Amniotic stem cell (primary cell): Measurements from ENCODE around the gene EXOSC2.

Source experiments
- DNase-seq: peaks from one replicate; lab custom pipeline; 2025; lab: John Stamatoyannopoulos, UW

EXOSC2 gene, protein sequence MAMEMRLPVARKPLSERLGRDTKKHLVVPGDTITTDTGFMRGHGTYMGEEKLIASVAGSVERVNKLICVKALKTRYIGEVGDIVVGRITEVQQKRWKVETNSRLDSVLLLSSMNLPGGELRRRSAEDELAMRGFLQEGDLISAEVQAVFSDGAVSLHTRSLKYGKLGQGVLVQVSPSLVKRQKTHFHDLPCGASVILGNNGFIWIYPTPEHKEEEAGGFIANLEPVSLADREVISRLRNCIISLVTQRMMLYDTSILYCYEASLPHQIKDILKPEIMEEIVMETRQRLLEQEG

DNA sequence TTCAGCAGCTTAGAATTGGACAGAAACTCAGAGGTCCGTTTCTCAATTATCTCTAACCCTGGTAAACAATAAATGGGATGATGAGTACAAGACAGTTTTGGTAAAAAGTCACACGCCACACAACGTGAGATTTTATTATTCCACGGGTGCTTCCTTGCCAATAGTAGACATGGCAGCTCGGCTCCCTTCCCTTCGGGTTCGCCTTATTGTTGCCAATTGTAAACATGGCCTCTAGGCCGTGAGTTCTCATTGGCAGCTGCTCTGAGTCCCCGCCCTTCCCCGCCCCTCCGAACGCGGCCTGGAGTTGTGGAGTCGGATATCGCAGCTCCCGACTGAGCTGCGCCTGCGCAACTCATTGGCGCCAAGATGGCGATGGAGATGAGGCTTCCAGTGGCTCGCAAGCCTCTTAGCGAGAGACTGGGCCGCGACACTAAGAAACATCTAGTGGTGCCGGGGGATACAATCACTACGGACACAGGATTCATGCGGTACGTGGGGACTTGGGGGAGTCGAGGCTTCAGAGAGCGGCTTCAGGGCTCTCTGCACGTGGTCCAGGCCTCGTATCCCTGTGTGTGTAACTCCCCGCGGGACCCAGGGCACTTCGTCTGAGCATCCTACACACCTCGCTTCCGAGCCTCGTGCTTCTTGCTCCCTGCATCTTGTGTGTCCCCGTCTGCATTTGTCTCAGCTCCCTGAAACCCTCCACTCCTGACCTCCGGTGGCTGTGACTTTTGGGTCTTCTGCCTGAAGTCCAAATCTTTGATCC lies at the start of gene EXOSC2:
Gene EXOSC2 (plus strand): TSS at position 355 of the 766 bp plus-strand sequence. CDS start 12 bp downstream, at position 367.
- DNase-seq = peak; percentile 91

DNA sequence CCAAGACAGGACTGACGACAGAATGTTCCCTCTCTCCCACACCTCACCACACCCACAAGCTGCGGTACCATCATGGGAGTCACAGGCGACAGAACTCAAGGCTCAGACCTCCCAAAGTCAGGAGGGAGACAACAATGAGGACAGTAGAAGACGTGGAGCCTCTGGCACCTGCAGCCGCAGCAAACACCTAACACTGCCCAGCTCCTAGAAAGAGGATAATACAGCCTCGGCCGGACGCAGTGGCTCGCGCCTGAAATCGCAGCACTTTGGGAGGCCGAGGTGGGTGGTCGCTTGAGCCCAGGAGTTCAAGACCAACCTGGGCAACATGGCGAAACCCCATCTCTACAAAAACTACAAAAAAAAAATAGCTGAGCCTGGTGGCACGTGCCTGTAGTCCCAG lies 42.4 kb upstream of the EXOSC2 start:
- DNase-seq = no peak

DNA sequence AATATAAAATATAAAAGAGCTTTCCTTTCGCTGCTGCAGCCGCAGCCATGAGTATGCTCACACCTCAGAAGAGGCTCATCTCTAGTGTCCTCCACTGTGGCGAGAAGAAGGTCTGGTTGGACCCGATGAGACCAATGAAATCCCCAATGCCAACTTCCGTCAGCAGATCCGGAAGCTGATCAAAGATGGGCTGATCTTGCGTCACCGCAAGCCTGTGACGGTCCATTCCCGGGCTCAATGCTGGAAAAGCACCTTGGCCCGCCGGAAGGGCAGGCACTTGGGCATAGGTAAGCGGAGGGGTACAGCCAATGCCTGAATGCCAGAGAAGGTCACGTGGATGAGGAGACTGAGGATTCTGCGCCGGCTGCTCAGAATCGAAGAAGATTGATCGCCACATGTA lies 41.8 kb upstream of the EXOSC2 start:
- no peak for DNase-seq

DNA sequence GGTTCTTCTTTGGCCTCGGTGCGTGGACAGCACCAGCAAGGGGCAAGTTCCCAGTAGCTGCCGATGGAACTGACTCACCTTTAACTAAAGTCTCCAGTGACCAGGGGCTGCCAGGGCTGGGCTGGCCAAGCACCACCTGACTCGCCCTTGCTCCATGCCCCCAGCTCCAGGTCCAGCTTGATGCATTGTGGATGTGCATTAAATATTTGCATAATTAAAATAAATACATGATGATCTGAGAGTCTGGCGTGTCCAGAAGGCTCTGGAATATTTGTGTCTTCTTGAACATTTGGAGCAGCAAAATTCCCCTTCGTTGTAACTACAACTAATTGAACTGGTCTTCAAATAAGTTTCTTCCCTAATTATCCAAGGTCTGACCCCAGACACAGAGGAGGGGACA lies 38.7 kb upstream of the EXOSC2 start:
- DNase-seq = no peak

DNA sequence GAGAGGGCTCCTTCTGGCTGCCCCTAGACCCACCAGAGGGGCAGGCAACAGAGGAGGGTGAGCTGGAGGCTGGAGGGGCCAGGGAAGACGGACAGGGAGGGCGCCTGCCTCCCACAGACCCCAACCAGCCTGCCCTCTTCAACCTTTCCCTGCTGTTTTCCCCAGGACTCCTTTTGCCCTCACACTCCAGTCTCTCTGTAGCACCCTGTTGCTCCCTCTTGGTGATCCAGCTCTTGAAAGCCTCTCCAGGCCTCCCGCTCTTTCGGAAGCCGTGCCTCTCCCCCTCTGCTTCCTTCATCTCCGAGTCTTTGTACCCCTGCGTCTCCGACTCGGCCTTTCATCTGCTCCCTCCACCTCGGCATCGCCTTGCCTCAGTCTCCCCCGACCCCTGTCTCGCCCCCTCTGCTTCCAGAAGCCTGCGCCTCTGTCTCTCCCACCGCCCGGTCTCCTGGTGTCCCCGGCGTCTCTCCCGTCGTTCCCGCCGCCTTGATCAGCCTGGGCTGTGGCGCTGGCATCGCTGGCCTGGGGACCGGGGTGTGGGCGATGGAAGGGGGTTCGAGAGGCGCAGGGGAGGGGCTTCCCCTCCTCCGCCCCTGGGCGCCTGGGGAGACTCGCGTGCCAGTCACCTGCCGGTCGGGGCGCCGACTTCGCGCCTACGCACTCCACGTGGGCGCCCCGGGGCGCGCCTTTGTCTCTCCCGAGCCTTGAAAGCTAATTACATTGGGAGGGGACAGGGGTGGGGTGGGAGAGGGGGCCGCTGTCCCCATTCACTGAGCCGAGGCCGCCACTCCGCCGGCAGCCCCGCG lies 34.5 kb upstream of the EXOSC2 start:
- DNase-seq = no peak

DNA sequence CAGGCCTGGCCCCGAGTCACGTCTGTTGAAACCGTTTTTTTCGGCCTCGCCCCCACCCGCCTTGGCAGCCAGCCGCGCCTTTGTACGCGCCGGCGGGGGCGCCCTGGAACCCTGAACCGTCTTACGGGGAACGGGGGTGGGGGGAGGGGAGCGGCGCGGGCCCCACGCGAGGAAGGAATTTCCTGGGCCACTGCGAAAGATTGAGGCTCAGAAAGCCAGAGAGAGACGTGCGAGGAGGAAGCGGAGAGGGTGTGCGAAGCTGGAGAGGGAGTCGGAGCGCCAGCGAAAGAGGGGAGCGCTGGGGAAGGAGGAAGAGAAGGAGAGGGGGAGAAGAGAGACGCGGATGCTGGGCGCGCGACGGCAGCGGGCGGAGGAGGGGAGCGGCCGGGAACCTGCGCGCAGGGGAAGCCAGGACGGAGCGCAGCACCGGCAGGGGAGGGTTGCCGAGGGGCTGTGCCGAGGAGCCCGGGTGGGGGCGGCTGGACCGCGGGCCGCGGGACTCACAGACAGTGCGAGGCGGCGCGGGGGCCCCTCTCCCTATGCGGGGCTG lies 33.8 kb upstream of the EXOSC2 start:
- DNase-seq = no peak

DNA sequence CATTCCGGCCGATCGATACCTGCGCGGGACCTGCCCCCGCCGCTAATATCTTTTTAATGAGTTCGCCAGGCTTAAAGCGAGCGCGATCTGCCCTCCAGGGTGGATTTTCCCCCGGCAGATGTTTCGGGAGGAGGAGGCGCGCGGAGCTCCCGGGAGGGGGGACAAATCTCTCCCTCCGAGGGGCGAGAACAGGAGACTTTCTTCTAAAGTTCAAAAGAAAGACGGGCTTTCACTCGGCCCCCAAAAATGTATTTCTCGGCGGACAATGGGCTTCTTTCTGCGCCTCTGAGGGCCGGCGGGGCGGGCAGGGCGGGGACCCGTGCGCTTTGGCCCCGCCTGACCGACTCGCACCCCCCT lies 33.3 kb upstream of the EXOSC2 start:
- no peak for DNase-seq

DNA sequence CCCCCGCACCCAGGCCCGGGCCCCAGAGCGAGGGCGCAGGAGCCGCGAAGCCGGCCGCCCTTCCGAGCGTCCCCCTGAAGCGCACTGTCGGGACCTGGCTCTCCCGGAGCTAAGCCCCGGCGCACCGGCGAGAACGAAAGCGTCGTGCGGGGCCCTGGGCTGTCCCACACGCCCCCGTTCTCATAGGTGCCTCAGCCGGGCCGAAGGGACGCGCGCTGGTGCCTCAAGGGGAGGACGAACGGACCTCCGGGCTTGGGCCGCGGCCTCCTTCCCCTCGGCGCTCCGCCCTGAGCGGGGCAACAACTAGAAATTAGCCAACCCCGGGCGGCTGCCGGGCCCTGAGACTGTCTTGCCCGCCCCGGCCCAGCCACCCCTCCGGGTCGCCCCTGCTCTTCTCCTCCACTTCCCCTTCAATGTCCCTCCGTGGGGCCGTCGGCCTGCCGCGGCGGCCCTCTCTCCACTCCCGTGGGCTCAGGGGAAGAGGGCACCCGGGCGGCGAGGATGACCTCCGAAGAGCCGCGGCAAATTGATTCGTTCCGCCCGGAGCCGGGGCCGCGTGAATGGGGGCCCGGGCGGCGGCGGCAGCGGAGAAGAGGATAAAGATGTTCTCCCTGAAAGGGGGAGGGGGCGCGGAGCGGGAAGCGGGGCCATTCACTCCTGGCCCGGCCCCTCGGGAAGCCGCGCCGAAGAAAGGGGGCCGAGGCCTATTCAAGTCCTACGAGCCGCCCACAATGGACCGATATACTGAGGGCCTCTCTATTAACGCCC lies 32.7 kb upstream of the EXOSC2 start:
- no peak for DNase-seq

DNA sequence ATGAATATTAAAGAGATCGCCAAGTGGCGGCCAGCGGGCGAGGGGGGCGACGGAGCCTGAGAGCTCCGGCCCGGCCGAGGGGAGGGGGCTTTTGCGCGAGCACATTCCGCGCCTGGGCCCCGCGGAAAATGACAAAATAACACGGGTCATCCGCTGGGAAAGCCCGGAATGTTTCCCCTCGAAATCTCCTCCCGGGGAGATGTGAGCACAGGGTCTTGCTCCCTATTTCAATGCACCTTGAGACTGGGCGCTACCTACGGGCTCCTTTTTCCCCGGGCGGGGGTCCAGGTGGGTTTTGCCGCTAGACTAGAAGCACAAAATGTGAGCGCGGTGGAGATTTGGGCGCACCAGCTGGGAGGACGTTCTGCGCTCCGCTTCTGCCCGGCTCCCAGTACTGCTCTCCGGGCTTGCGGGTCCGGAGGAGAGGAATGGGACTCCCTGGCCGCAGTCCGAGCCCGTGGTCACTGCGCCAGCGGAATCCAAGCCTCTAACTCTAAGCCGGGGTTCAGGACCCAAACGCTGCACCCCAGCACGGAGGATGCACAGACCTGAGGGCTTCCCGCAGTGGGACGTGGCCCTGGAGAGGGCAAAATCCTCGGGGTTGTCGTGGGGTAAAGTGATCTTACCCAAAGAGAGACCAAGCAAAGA lies 32.0 kb upstream of the EXOSC2 start:
- DNase-seq = no peak

DNA sequence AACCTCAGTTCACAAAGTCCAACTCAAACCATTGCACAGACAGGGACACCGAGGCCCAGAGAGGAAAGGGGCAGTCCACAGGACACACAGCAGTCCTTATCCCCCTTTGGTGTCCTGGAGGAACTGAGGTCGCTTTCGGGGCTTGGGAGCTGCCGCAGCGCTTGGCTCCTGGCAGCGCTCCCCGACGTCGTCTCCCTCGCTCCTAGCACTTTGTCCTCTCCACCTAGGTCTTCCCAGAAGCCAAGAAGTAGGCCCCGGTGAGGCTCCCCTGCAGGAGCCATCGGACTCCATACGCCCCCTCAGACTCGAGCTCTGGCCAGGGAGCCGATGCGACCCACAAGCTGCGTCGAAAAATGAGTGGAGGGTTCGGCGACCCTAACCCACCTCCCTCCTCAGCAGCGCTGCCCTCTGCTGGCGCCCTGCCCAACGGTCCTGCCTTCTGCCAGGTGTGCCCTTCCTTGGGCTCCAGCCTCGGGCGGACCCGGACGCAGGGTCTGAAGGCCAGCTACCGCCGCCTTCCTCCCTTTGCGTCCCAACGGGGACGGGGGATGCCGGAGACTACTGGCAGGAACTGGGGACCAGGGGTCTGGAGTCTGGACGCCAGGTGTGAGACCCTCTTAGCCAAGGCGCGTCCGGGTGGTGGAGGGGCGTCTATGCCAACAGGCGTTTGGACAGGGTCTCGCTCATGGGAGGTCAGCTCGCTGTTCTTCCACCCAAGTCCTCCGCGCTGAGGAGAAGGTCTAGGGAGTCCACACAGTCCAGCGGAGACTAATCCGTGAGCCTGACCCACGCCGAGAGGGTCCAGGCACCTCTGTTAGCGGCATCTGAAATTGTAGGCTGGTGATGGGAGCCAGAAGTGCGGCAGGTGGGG lies 31.2 kb upstream of the EXOSC2 start:
- no peak for DNase-seq

DNA sequence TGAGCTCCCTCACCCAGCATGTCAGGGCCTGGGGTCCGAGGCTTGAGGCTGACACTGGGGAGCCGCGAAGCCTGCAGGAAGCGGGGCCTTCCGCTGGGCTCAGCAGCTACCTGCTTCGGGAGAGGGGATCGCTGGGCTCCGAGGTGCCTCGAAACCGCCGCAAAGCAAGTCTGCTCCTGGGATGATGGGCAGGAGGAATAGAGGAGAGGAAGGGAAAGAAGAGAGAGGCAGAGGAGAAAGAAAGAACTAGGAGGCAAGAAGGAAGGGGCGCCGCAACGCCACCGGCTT lies 30.7 kb upstream of the EXOSC2 start:
- no peak for DNase-seq

DNA sequence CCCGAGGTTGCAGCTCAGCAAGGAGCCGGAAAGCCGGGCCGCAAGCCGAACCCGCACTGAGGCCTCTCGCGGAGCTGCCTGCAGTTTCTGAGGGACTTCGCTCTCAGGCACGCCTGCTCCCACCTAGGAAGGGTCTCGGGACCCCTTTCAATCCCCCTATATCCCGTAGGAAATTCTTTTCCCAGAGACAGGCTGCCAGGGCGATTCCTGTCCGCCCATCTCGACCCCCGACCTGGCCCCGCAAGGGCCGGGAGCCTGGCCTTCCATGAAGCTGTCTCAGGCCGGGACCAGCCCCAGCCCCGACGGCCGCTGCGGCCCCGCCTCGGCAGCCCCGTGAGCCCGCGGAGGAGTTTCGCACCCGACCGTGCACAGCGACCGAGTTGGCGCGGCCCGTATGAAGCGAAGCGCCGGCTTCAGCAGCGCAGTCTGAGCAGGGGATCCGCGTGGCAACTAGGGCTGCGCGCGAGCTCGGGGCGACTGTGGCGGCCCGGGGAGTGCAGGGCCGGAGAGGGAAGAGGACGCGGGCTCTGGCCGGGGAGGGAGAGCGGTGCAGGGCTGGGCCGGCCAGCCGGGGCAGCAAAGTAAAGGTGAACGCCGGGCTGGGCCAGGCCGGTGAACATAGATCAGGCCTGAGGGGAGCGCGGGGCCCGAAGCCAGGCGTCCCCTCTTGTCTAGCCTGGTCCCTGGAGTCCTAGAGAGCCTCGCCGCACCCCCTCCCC lies 30.2 kb upstream of the EXOSC2 start:
- no peak for DNase-seq

DNA sequence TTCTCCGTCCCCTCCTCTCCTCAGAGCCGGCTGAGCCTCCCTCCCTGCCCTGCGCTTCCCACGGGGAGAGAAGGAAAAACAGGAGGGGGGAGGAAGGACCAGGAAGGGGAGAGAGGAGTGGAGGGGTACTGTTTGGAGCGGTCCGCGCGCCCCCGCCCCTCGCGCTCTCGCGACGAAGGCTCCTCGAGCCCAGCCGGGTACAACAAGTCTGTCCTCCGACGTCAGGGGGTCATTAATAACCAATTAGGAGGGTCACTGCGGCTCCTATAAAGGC lies 29.7 kb upstream of the EXOSC2 start:
- DNase-seq = no peak

DNA sequence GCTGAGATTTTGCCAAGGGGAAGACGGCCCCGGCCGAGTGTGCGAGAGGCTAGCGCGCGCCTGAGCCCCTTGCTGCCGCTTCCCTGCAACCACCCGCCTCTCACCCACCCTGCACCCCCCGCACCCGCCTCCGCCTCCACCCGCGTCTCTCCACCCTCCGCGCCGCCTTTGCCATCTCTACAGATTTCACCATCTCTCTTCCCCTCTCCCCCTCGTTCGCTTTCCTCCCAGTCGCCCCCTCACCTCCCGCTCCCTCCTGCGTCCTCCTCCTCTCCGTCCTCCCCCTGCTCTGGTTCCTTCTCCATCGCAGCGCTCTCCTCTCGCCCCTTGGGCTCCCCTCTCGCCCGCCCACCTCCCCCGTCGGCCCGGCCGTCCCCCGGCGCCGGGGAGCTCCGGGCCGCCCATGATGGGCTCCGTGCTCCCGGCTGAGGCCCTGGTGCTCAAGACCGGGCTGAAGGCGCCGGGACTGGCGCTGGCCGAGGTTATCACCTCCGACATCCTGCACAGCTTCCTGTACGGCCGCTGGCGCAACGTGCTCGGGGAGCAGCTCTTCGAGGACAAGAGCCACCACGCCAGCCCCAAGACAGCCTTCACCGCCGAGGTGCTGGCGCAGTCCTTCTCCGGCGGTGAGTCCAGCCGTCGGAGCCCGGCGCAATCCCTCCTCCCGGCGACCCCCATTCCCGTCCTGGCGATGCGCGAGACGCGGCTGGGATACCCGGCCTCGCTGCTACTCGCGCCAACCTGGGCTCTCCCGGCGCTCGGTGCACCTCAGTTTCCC lies 29.1 kb upstream of the EXOSC2 start, which contains the start of gene PRDM12:
Gene PRDM12 (plus strand): TSS at position 344 of the 778 bp plus-strand sequence. CDS start 60 bp downstream, at position 404.
- no peak for DNase-seq

DNA sequence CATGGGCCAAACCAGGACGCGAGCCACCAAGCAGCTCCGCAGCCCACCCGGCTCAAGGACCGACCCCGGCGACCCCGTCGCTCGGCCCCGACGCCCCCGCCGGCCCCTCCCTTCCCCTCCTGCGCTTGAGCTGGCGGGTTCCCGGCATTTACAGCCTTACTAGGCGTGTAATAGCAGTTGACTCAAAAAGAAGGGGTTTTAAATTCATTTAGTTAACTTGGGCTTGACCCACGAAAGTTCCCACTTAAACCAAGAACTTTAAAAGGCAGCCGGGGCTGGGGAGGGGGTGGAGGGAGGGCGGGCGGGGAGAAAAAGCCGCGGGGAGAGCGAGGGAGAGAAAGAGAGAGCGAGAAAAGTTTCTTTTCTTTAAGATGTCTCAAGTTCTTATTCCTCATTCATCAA lies 28.6 kb upstream of the EXOSC2 start:
- DNase-seq = no peak

DNA sequence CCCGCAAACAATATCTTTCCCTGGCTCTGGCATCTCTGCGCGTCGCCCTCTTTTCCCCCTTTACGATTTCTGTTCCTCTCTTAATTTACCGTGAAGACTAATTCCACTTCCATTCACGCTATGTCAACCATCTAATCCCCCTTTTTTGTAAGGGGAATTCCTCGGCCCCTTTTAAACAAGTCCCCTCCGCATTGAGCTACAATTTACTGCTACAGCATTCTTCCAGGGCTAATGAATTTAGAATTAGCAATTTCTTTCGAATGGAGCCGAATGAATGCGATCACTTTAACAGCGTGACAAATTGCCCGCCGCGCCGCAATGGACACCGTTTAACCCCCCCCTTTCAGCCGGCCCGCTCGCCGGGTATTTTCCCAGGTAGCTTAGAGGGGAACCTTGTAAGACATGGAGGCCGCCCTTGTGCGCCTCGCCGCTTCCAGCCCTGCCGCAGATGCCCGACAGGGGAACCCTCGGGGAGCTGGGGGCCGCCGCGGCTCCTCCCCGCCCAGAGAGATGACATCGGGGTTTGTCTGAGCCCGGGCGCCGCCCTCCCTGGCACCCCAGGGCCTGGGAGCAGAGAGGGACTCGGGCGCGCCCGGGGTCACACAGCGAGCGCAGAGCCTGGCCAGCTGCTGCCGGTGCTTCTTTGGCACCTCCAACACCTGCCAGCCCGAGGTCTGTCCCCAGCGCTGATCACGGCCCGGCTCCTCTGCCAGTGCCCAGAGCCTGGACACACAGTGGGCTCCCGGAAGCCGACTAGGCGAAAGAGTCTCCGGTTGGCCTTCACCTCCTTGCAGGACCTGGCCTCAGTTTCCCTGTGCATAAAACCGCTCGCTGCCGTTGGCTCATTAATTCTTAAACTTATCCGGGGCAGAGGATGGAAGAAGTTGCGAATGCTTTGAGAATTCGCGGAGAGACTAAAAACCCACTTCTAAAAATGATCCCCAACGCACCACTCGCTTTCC lies 27.9 kb upstream of the EXOSC2 start:
- no peak for DNase-seq

DNA sequence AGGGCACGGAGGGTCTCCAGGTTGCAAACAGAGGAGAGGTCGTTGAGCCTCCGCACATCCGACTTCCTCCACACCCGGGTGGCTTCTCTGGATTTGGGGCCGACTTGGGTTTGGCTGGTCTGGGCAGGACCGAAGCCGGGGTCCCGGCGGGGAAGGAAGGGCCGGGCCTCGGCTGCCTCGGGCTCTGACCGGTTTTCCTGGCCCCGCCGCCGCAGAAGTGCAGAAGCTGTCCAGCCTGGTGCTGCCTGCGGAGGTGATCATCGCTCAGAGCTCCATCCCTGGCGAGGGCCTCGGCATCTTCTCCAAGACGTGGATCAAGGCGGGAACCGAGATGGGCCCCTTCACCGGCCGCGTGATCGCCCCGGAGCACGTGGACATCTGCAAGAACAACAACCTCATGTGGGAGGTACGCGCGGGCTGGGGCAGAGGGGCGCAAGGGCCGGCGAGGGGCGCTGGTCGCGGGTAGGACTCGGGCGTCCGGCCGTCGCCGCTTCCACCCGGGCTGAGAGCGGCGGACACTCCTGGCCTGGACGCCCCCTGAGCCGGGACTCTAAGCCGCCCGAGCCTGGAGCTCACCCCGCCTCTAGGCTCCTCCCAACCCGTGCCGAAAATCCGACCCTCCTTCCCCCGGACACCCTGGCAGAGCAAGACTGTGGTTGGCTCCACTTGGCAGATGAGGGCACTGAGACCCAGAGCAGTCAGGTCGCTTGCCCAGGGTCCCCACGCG lies 27.0 kb upstream of the EXOSC2 start:
- DNase-seq = no peak

DNA sequence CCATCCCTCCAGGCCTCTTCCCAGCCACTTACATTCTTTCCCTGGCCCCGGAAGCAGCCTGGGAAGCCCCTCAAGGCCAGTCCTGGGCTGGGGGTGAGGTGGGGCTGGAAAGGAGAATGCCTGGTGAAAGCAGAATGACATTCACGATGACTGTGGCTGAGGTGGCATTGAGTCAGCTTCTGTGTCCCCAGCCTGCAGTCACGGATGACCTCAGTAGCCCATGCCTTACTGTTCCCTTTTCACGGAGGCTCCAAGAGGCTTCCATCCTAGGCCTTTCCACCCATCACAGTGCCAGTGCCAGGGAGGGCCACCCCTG lies 26.5 kb upstream of the EXOSC2 start:
- DNase-seq = no peak
